PC-3 (cell line): Measurements from ENCODE around the gene SAMSN1.

Experiments
- EZH2 ChIP-seq: fragments of 300-600 bp; sonication (generic); IDR thresholded peaks from one replicate; pipeline ENCODE4 v1.6.1; 2017; ENCODE audit warnings: antibody characterized with exemption, mild to moderate bottlenecking, low read length; ENCODE audit not compliant: unreplicated experiment
- EZH2phosphoT487 ChIP-seq: fragments of 300-600 bp; sonication (generic); IDR thresholded peaks from 2 replicates; pipeline ENCODE4 v1.6.1; 2018; ENCODE audit warnings: mild to moderate bottlenecking, antibody characterized with exemption, low read length, borderline replicate concordance
- TF ChIP-seq, protein P1 (sequence below): fragments of 300-600 bp; sonication (generic); conservative IDR thresholded peaks from 2 replicates; pipeline ENCODE4 v1.5.1; 2017; ENCODE audit warnings: antibody characterized with exemption, low read depth, mild to moderate bottlenecking, low read length

DNA sequence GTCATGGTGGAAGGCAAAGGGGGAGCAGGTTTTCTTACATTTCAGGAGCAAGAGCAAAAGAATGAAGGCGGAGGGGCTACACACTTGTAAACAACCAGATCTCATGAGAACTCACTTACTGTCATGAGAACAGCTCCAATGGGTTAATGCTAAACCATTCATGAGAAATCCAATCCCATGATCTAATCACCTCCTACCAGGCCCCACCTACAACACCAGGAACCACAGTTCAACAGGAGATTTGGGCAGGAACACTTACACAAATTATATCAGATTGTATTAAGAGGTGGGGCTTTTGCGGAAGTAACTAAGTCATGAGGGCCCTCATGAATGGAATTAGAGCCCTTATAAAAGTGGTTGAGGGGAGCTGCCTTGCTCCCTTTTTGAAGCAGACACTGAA is 48.9 kb upstream of the SAMSN1 start:
- TF ChIP-seq, protein P1, sequence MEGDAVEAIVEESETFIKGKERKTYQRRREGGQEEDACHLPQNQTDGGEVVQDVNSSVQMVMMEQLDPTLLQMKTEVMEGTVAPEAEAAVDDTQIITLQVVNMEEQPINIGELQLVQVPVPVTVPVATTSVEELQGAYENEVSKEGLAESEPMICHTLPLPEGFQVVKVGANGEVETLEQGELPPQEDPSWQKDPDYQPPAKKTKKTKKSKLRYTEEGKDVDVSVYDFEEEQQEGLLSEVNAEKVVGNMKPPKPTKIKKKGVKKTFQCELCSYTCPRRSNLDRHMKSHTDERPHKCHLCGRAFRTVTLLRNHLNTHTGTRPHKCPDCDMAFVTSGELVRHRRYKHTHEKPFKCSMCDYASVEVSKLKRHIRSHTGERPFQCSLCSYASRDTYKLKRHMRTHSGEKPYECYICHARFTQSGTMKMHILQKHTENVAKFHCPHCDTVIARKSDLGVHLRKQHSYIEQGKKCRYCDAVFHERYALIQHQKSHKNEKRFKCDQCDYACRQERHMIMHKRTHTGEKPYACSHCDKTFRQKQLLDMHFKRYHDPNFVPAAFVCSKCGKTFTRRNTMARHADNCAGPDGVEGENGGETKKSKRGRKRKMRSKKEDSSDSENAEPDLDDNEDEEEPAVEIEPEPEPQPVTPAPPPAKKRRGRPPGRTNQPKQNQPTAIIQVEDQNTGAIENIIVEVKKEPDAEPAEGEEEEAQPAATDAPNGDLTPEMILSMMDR: no peak
- TF ChIP-seq EZH2phosphoT487 (no peak), EZH2 (no peak)
